ENCODE measurements around the gene GLIPR1L2.

GRCh38 chr12:75446857-75447256 lies 56.0 kb downstream of the GLIPR1L2 start:
- TF ChIP-seq, protein P1, sequence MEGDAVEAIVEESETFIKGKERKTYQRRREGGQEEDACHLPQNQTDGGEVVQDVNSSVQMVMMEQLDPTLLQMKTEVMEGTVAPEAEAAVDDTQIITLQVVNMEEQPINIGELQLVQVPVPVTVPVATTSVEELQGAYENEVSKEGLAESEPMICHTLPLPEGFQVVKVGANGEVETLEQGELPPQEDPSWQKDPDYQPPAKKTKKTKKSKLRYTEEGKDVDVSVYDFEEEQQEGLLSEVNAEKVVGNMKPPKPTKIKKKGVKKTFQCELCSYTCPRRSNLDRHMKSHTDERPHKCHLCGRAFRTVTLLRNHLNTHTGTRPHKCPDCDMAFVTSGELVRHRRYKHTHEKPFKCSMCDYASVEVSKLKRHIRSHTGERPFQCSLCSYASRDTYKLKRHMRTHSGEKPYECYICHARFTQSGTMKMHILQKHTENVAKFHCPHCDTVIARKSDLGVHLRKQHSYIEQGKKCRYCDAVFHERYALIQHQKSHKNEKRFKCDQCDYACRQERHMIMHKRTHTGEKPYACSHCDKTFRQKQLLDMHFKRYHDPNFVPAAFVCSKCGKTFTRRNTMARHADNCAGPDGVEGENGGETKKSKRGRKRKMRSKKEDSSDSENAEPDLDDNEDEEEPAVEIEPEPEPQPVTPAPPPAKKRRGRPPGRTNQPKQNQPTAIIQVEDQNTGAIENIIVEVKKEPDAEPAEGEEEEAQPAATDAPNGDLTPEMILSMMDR (IDR thresholded peaks at IDR 0.05; ENCODE audit: control extremely low read depth in 1 of 3, insufficient read depth in 1 of 3, low read depth in 1 of 3, low read length in 3 of 3): no peak
- TF ChIP-seq CHD2 (IDR thresholded peaks at IDR 0.05; ENCODE audit: low read length): no peak

All from H1 (cell line).